A549 (cell line): ENCODE data around the gene CD99L2.

ENCODE experiments used
- BHLHE40 ChIP-seq: IDR thresholded peaks from 2 replicates; pipeline ENCODE4 v1.6.1; 2012; ENCODE audit warnings: low read depth, low read length, inconsistent platforms
- NFE2L2 ChIP-seq: fragments of 150-350 bp; conservative IDR thresholded peaks from 2 replicates; pipeline ENCODE4 v1.6.1; 2014; ENCODE audit warnings: low read length
- NR3C1 ChIP-seq: fragments of >200 bp; sonication (Bioruptor Twin); formaldehyde crosslinking; IDR thresholded peaks from 3 replicates; pipeline ENCODE4 v1.6.1; 2017
- RNF2 ChIP-seq: fragments of 200-600 bp; sonication (generic); IDR thresholded peaks from 2 replicates; pipeline ENCODE4 v1.6.1; 2016; ENCODE audit warnings: low read depth, mild to moderate bottlenecking, antibody characterized with exemption, moderate library complexity, borderline replicate concordance
- TF ChIP-seq, protein P1 (sequence below): fragments of >200 bp; sonication (Bioruptor Twin); formaldehyde crosslinking; IDR thresholded peaks from 3 replicates; pipeline ENCODE4 v1.5.1; 2016
- TF ChIP-seq, protein P2 (sequence below): IDR thresholded peaks from 2 replicates; pipeline ENCODE4 v1.6.1; 2012

DNA sequence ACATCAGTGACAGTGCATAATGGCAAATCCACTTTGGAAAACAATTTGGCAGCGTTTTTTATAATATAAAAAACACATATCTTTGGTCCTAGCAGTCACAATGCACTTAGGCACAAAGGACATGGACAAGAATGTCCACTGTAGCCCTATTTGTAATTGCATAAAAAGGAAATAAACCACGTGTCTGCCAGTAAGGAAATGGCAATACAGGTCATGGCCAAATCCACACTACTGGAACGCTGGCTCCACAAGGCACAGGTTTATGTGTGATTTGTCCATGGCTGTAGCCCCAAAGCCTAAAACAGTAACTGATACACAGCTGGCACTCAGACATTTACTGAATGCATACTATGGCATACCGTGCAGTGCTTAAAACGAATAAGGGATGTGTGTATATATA is 69.7 kb downstream of the CD99L2 start:
- TF ChIP-seq, protein P1, sequence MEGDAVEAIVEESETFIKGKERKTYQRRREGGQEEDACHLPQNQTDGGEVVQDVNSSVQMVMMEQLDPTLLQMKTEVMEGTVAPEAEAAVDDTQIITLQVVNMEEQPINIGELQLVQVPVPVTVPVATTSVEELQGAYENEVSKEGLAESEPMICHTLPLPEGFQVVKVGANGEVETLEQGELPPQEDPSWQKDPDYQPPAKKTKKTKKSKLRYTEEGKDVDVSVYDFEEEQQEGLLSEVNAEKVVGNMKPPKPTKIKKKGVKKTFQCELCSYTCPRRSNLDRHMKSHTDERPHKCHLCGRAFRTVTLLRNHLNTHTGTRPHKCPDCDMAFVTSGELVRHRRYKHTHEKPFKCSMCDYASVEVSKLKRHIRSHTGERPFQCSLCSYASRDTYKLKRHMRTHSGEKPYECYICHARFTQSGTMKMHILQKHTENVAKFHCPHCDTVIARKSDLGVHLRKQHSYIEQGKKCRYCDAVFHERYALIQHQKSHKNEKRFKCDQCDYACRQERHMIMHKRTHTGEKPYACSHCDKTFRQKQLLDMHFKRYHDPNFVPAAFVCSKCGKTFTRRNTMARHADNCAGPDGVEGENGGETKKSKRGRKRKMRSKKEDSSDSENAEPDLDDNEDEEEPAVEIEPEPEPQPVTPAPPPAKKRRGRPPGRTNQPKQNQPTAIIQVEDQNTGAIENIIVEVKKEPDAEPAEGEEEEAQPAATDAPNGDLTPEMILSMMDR: no peak
- TF ChIP-seq BHLHE40 (no peak), RNF2 (no peak), NFE2L2 (no peak), NR3C1 (no peak)
- TF ChIP-seq, protein P2, sequence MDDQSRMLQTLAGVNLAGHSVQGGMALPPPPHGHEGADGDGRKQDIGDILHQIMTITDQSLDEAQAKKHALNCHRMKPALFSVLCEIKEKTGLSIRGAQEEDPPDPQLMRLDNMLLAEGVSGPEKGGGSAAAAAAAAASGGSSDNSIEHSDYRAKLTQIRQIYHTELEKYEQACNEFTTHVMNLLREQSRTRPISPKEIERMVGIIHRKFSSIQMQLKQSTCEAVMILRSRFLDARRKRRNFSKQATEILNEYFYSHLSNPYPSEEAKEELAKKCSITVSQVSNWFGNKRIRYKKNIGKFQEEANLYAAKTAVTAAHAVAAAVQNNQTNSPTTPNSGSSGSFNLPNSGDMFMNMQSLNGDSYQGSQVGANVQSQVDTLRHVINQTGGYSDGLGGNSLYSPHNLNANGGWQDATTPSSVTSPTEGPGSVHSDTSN: no peak
